ENCODE results near the gene SLC22A1.
"Not testable (repeated sequence)": the region's sequence is repeated elsewhere in the genome, so short reads cannot be mapped to it uniquely, and the experiment has no call there.

Gene SLC22A1

DNA sequence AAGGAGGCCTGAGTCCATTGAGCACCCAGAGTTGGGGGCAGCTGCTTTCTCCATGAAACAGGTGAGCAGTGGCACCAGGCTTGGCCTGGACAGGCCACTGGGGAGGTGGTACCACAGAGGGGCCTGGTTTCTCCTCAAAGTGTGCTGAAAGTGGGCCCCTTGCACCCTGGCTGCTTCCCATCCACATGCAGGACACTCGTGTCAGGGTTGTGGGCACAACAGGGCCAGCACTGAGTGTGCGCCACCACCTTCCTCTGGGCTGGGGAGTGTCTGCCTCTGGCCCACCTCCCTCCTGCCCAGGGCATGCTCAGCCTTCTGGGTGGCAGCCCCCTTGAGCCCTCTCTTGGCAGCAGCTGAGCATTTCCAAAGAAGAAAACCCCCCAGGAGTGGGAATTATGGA is 5.2 kb upstream of the SLC22A1 start:
- no peak for DNase-seq
- in situ Hi-C loops (cut with MboI; ENCODE audit: low pct_unique_long_range_greater_than_20kb, low sequenced_read_pairs): no loop called here

DNA sequence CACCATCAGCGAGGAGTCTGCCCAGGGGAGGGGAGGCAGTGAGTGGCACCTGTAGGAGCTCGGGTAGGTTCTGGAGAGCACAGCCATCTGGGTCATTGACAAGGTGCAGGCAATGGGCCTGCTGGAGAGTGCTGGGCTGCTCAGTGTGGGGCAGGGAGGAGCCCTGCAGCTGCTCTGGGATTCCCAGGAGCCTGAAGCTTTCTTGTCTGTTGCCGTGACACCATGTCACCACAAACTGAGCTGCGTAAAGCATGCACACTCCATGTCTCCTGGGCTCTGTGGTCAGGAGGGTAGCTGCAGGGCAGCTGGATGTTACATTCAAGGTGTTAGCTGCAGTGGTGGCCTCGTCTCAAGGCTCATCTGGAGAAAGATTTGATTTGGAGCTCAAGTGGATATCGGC is 4.5 kb upstream of the SLC22A1 start:
- DNase-seq: no peak
- in situ Hi-C loops (cut with MboI; ENCODE audit: low pct_unique_long_range_greater_than_20kb, low sequenced_read_pairs): no loop called here

DNA sequence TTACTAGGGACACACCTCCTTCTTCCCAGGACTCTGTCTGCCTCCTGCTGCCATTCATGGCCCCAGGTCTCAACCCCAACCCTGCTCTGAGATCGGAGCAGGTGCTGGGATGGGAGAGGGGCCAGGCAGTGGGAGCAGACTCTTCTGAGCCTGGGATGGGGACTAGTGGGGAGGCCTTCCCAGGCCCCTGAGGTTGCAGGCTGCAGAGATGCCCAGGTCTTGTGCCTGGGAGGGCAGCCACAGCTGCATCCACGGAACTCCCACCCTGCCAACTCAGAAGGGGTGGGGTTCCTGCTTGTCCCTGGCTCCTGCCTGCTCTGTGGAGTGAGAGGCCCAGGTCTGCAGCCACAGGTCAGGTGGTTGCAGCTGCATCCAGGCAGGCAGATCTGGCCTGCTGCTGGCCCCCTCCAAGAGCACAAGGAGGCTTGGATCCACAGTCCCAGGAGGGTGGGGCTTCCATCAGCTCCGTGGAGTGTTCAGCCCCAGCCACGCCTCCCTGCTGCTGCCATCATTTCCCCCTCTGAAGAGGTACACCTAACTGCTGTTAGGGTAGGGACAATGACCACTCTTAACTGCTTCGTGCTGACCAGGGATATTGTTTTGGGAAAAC is 2.9 kb upstream of the SLC22A1 start:
- no peak for DNase-seq
- in situ Hi-C loops (cut with MboI; ENCODE audit: low pct_unique_long_range_greater_than_20kb, low sequenced_read_pairs): no loop called here

DNA sequence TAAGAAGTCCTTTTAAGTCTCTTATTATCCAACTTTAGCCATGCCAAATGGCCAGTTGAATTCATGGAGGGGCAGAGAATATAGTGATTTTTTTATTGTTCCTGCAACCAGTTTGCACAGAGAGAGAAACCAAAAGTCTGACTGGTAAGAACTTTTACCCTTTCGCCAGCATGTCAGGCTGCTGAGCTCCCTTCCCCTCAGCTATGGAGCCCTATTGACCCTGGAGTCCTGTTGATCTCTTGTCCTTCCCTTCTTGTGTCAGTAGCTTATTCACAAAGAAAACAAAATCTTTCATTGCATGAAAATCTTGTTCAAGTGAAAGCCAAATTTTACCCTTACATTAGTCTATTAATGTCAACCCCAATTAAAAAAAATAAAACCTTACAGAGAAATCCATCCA is 1.5 kb upstream of the SLC22A1 start:
- in situ Hi-C loops (cut with MboI; ENCODE audit: low pct_unique_long_range_greater_than_20kb, low sequenced_read_pairs): no loop called here

DNA sequence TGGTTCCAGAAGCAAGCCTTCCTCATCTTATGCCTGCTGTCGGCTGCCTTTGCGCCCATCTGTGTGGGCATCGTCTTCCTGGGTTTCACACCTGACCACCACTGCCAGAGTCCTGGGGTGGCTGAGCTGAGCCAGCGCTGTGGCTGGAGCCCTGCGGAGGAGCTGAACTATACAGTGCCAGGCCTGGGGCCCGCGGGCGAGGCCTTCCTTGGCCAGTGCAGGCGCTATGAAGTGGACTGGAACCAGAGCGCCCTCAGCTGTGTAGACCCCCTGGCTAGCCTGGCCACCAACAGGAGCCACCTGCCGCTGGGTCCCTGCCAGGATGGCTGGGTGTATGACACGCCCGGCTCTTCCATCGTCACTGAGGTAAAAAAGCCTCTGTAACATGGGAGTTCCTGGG is 366 bp downstream of the SLC22A1 start:
- DNase-seq: no peak
- in situ Hi-C loops (cut with MboI; ENCODE audit: low pct_unique_long_range_greater_than_20kb, low sequenced_read_pairs): no loop called here

More for the DNA sequence above, 1.5 kb upstream of the SLC22A1 start:
- DNase-seq: no peak

DNA sequence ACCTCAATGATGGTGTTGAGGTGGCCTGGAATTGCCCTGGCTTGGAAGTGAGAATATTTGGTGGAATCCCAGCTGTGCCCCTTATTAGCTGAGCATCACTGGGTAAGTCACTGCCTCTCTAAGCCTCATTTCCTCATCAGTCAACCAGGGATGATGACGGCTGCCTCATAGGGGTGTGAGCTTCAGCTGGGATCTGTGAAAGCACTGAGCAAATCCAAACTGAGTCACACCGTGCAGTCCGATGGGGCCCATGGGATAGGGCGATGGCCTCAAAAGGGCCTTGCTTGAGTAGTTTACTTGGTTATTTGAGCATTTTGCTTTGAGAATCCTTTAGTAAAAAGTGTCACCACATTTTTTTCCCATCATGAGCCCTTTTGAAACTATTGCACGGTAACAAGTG is 1.1 kb downstream of the SLC22A1 start:
- no peak for DNase-seq
- in situ Hi-C loops (cut with MboI; ENCODE audit: low pct_unique_long_range_greater_than_20kb, low sequenced_read_pairs): no loop called here

DNA sequence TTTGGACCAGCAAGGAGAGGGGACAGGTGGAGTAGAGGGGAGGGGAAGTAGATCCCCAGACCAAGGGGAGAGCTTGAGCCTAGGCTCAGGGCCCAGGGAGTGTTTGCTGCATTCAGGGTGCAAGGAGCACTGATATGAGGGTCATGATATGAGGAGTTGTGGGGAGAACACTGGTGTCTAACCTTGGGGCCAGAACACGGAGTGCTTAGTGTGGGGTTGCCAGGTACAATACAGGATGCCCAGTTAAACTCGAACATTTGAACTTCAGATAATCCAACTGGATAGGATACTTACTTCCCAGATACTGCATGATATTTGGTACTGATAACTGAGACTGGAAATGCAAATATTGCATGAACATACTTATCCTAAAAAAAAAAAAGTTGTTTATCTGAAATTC is 2.4 kb downstream of the SLC22A1 start:
- no peak for DNase-seq
- in situ Hi-C loops (cut with MboI; ENCODE audit: low pct_unique_long_range_greater_than_20kb, low sequenced_read_pairs): no loop called here

DNA sequence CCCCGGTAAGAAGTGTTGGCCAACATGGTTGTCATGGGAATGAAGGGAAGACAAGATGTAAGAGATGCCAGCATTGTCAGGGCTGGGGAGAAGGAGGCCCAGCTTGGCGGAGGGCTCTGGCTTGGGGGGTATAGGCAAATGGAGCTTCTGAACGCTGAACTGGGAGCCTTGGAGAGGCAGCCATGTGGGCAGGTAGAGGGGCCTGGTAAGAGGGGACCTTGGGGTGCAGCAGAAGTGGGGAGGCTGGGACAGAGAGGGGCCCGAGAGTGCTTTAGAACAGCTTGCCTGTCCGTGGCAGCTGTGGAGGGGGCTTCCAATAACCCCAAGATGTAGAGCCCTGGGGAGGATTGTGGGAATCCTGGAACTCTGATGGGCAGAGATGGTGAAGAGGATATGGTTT is 3.0 kb downstream of the SLC22A1 start:
- no peak for DNase-seq
- in situ Hi-C loops (cut with MboI; ENCODE audit: low pct_unique_long_range_greater_than_20kb, low sequenced_read_pairs): no loop called here

DNA sequence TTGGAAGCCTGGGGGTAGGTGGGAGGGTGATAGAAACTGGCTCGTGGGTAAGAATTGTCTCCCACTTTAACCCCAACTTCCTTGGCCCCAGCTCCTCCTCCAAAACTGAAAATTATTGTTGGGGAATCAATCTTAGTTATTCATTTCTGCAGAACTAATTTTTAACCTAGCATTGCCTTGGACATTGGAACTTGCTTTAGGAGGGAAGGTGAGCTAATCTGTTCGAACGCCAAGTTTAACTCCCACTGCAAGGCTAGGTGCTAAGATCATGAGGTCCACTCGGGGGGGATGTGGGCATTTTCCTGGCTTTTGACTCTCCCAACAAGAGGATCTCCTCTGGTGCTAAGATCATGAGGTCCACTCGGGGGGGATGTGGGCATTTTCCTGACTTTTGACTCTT is 3.5 kb downstream of the SLC22A1 start:
- in situ Hi-C loops (cut with MboI; ENCODE audit: low pct_unique_long_range_greater_than_20kb, low sequenced_read_pairs); DNase-seq: not testable (repeated sequence)

DNA sequence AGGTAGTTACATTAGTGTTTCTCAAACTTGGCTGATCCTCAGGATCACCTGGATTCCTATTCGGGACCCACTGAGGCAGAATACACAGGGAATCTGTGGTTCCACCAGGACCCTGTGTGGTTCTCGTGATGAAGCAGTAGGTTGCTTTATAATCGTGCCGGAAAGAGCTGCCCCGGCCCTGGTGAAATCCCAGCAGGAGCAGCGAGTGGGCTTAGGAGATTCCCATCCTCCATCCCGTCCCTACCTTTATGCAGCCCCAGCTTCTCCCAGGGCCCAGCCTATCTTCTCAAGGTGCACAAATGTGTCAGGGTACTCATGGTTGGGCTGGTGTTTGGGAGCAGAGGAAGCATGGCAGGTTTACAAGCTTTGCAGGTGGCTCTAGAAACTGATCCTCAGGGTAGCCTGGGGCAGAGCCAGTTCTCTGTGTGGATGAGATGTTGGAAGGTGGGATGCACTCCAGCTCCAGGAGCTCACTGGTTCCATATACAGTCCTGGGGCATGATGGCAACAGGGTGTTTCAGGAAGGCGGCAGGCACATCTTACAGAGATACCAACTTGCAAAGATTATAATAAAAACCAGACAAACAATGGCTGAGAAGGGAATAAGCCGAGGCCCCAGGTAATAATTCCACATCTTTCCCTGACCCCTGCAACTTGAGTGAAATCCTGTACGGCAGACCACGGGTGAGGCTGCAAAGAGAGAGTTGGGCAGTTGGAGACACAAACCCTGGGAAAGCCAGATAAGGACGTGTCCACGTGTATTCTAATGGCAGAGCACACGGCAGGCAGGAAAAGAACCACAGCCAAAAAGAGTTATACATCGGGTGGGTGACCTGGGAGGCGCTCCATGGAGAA is 5.9 kb downstream of the SLC22A1 start:
- no peak for DNase-seq
- in situ Hi-C loops (cut with MboI; ENCODE audit: low pct_unique_long_range_greater_than_20kb, low sequenced_read_pairs): no loop called here

DNA sequence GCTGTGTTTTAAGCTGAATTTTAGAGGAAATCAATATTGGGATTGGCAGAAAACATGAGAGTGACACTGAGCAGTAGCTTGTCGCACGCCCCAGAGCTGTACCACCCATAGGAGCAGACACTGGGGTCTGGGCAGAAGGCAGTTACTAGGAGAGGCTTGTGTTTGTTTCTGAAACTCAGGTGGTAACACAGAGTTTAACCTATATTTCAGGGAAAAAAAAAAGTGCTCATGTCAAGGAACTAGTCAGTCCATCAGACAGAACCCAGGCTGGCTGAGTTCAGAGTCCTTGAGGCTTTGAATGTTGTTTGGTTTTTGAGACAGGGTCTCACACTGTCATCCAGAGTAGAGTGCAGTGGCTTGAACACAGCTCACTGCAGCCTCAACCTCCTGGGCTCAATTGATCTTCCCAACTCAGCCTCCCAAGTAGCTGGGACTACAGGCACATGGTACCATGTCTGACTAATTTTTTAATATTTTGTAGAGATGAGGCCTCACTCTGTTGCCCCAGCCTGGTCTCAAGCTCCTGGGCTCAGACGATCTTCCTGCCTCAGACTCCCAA is 6.6 kb downstream of the SLC22A1 start:
- in situ Hi-C loops (cut with MboI; ENCODE audit: low pct_unique_long_range_greater_than_20kb, low sequenced_read_pairs): no loop called here
- no peak for DNase-seq

DNA sequence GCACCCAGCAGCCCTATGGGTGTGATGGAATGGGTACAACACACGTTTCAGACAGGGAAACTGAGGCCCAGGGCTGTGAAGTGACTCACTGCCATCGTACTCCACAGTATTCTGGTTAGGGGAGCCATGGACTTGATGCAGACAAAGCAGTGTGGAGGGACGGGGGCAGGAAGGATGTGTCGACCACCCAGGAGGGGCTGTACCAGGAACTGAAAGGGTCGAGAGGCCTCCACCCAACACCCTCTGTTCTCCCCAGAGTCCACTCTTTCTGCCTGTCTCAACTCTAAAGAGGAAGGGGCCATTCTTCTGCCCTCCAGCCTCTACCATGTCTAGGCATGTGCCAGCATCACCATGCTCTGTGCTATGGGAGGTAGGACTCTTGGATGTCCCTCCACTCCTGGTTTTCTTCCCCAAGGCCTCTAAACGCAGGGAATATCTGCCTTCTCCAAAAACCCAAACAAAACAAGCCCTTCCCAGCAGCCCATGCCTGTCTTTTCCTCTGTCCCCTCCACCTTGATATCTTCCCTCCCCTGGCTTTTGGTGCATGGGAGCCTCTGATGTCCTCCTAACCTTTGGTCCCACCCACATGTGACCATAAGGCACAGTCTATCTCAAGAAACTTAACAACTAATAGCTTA is 7.4 kb downstream of the SLC22A1 start:
- in situ Hi-C loops (cut with MboI; ENCODE audit: low pct_unique_long_range_greater_than_20kb, low sequenced_read_pairs): no loop called here
- DNase-seq: no peak

DNA sequence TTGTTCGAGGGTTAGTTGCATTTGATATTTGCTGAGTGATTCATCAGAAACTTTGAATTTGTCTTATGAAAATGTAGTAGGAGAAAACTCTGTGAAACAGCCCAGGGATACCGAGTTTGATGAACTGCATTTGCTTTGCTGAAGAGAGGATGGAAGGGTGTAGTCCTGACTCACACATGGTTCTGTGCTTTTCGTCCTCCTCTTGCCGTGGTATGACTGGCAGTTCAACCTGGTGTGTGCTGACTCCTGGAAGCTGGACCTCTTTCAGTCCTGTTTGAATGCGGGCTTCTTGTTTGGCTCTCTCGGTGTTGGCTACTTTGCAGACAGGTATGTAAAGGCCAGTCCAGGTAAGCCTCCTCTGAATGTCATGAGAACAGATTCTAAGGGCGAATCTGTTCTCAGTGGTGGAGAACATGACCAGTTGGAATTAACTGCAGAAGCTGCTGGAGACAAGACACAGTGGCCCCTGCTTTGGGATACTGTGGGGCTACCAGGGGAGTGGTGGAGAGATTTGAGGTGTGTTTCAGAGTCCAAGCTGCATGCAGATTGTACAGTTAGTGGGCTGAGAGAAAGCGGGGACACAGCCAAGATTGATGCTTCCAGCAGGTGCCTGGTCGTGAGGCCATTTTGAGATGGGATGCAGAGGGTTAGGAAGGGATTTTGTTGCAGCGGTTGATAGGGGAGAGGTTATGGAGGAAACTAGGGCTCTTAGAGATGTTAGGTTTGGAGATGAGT is 8.4 kb downstream of the SLC22A1 start:
- in situ Hi-C loops (cut with MboI; ENCODE audit: low pct_unique_long_range_greater_than_20kb, low sequenced_read_pairs): no loop called here
- DNase-seq: no peak

DNA sequence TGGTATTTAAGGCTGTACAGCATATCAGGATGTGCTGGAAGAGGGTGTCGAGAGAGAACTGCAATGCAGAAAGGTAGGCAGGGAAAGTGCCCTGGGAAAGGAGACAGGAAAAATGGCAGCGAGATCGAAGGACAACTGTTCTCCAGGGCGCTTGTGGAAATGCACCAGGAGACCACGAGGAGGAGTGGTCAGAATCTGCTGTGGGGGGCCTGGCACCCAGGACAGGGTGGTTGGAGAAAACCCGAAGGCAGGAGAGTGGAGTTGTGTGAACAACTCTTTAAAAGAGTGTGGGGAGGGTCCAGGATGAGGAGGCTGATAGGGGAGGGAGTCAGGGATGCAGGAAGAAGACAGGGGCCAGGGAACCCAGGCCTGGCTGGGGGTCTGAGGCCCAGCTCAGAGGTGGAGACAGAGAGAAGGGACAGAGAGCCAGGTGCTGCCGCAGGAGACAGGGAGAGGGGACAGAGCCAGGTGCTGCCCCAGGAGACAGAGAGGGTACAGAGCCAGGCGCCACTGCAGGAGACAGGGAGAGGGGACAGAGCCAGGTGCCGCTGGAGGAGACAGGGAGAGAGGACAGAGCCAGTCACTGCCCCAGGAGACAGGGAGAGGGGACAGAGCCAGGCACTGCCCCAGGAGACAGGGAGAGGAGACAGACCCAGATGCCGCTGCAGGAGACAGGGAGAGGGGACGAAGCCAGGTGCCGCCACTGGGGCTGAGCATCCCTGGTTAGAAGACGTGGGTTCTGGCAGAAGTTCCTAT is 9.3 kb downstream of the SLC22A1 start:
- in situ Hi-C loops (cut with MboI; ENCODE audit: low pct_unique_long_range_greater_than_20kb, low sequenced_read_pairs): no loop called here
- no peak for DNase-seq

DNA sequence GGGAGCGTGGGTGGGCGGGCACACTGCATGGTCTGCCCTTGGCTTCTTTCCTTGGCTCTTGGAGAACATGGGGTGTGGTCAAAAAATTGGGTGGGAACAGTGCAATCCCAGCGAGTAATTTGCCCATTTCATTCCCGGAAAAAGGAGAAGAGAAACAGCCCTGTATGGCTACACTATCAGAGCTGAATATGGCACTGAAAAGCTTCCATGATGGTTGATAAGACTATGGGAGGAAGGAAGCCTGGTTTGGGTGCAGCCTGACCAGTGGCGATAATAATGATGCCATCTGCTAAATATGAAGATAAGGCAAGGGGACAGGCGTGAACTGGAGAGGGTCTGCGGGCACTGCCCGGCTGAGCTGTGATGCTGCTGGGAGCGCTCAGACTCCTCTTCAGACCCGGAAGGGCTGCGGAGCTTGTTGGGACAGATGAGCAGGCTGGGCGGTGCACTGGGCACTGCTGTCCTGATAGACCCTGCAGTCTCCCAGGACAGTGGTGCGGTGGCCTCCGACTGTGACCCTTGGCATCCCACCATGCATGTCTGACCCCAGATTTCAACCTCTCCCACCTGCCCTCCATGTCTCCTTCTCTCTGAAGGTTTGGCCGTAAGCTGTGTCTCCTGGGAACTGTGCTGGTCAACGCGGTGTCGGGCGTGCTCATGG is 10.2 kb downstream of the SLC22A1 start:
- no peak for DNase-seq
- in situ Hi-C loops (cut with MboI; ENCODE audit: low pct_unique_long_range_greater_than_20kb, low sequenced_read_pairs): no loop called here

DNA sequence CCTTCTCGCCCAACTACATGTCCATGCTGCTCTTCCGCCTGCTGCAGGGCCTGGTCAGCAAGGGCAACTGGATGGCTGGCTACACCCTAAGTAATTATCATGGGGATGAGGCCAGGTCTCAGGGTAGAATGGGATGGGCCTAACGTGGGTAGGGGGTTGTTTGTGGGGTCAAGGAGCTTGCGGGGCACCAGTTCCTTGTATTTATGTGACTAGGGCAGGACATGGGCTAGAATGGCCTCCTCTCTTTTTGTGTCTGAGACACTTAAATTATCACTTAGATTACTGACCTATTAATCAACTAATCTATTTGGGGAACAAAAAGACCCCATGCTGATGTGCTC is 10.7 kb downstream of the SLC22A1 start:
- no peak for DNase-seq
- in situ Hi-C loops (cut with MboI; ENCODE audit: low pct_unique_long_range_greater_than_20kb, low sequenced_read_pairs): no loop called here

DNA sequence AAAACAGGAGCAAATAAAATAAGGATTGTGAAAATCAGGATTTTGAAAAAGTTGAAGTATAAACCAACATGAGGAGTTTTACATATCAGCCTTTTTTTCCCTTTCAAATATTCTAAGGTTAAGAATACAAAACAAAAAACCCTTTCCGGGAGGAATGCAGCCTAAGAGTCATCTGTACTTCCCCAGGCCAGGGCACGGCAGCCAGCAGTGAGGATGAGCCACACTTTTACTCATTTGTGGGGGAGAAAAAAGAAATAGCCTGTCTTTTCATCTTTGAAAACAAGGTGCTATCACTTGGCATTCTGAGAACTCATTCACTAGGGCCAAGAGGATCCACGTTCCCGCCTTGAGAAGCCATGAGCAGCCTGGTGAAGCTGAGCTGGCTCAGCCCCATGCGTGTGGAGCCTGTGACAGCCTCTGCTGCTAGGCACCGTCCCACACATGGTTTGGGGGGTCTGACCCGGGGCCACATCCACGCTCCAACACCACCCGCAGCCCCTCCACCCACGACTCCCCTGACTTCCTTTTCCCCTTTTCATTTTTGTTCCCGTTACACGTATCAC is 11.2 kb downstream of the SLC22A1 start:
- in situ Hi-C loops (cut with MboI; ENCODE audit: low pct_unique_long_range_greater_than_20kb, low sequenced_read_pairs): no loop called here
- DNase-seq: no peak
